ENCODE measurements around the gene ZNF592.

Gene ZNF592

DNA sequence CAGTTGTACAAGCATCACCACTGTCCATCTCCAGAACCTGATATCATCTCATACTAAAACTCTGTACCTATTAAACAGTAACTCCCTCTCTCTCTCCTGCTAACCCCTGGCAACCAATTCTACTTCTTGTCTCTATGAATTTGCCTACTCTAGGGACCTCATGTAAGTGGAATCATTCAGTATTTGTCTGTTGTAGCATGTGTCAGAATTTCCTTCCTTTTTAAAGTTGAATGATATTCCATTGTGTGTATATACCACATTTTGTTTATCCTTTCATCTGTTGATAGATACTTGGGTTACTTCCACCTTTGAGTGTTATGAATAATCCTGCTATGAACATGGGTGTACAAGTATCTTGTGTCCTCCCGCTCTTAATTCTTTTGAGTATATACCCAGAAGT, 16.6 kb downstream of the ZNF592 start:
- TF ChIP-seq, protein P1, sequence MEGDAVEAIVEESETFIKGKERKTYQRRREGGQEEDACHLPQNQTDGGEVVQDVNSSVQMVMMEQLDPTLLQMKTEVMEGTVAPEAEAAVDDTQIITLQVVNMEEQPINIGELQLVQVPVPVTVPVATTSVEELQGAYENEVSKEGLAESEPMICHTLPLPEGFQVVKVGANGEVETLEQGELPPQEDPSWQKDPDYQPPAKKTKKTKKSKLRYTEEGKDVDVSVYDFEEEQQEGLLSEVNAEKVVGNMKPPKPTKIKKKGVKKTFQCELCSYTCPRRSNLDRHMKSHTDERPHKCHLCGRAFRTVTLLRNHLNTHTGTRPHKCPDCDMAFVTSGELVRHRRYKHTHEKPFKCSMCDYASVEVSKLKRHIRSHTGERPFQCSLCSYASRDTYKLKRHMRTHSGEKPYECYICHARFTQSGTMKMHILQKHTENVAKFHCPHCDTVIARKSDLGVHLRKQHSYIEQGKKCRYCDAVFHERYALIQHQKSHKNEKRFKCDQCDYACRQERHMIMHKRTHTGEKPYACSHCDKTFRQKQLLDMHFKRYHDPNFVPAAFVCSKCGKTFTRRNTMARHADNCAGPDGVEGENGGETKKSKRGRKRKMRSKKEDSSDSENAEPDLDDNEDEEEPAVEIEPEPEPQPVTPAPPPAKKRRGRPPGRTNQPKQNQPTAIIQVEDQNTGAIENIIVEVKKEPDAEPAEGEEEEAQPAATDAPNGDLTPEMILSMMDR (IDR thresholded peaks at IDR 0.05; ENCODE audit: low read depth, low read length, missing control alignments), result no peak
- no peak for DNase-seq (ENCODE audit: low read depth)
- H3K4me3 ChIP-seq (ENCODE audit: low read depth, low read length), result no peak overlapping the region
- in situ Hi-C loops (cut with HindIII; ENCODE audit: low sequenced_read_pairs), result no loop called here

DNA sequence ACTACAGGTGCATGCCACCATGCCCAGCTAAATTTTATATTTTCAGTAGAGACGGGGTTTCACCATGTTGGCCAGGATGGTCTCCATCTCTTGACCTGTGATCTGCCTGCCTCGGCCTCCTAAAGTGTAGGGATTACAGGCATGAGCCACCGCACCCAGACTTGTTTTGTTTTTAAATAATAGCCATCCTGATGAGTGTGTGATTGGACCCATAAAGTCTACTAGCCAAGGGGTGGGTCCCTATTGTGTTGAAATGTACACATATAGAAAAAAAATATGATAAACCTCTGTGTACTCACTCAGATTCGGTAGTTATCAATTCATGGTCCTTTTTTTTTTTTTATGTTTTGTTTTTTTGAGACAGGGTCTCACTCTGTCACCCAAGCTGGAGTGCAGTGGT, 17.3 kb downstream of the ZNF592 start:
- TF ChIP-seq, protein P1 (IDR thresholded peaks at IDR 0.05; ENCODE audit: low read depth, low read length, missing control alignments), result no peak
- in situ Hi-C loops (cut with HindIII; ENCODE audit: low sequenced_read_pairs), result no loop called here

GRCh38 chr15:84766461-84767035, 18.2 kb downstream of the ZNF592 start:
- in situ Hi-C loops (cut with HindIII; ENCODE audit: low sequenced_read_pairs), result no loop called here
- H3K4me3 ChIP-seq (ENCODE audit: low read depth, low read length), result no peak overlapping the region
- DNase-seq (ENCODE audit: low read depth), result no peak
- TF ChIP-seq, protein P1 (IDR thresholded peaks at IDR 0.05; ENCODE audit: low read depth, low read length, missing control alignments), result no peak

More for the DNA sequence above, 17.3 kb downstream of the ZNF592 start:
- DNase-seq (ENCODE audit: low read depth), result no peak
- H3K4me3 ChIP-seq (ENCODE audit: low read depth, low read length), result no peak overlapping the region

GRCh38 chr15:84772031-84772430, 23.6 kb downstream of the ZNF592 start:
- no peak overlapping the region for H3K4me3 ChIP-seq (ENCODE audit: low read depth, low read length)
- TF ChIP-seq, protein P1 (IDR thresholded peaks at IDR 0.05; ENCODE audit: low read depth, low read length, missing control alignments), result no peak
- no peak for DNase-seq (ENCODE audit: low read depth)
- in situ Hi-C loops (cut with HindIII; ENCODE audit: low sequenced_read_pairs), result loop anchor here (5.0 kb wide), 2 partner anchors 65 to 110 kb away; no protein-coding TSS in a partner anchor

GRCh38 chr15:84772467-84772866, 24.1 kb downstream of the ZNF592 start:
- TF ChIP-seq, protein P1 (IDR thresholded peaks at IDR 0.05; ENCODE audit: low read depth, low read length, missing control alignments), result no peak
- DNase-seq (ENCODE audit: low read depth), result no peak
- H3K4me3 ChIP-seq (ENCODE audit: low read depth, low read length), result no peak overlapping the region
- in situ Hi-C loops (cut with HindIII; ENCODE audit: low sequenced_read_pairs), result loop anchor here (5.0 kb wide), 2 partner anchors 65 to 110 kb away; no protein-coding TSS in a partner anchor

DNA sequence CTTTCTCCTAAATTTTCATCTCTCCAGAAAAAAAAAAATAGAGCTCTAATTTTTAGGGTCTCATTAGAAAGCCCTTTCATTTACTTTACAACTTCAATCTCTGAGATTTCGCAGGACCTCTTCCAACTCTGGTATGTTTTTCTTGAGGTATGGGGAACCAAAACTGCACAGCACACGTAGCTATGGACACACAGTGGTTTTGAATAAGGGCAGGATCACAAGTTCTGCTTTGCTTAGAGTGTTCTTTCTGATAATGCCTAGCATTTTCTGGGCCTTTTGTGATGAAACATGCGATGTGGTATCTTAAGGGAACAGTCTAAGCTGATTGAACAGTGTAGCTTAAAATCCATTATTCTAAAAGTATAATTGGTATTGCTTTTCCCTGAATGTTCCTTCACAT, 25.3 kb downstream of the ZNF592 start:
- TF ChIP-seq, protein P1 (IDR thresholded peaks at IDR 0.05; ENCODE audit: low read depth, low read length, missing control alignments), result no peak
- in situ Hi-C loops (cut with HindIII; ENCODE audit: low sequenced_read_pairs), result loop anchor here (5.0 kb wide), 2 partner anchors 64 to 111 kb away; no protein-coding TSS in a partner anchor
- H3K4me3 ChIP-seq (ENCODE audit: low read depth, low read length), result no peak overlapping the region
- DNase-seq (ENCODE audit: low read depth), result no peak

Data from astrocyte of the cerebellum (primary cell).